ENCODE measurements around the gene KLHL42.
"Not testable (repeated sequence)": the region's sequence is repeated elsewhere in the genome, so short reads cannot be mapped to it uniquely, and the experiment has no call there.

The KLHL42 gene

DNA sequence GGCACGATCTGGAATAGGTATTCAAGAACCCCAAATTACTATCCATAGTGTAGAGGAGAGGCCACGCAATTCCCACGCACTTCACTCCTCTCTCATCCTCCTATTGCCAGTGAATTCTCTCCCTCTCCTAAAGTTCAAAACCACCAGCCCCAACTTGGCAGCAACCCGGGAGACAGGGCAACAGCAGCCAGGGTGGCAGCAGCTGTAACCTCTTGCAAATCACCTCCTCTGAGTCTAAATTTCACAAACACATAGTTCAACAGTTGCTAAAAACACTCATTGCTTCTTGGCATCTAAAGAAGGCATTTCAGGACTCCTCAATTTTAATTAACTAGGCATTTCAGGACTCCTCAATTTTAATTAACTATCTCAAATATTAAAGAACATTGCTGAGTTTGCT is 37.7 kb downstream of the KLHL42 start:
- no peak for DNase-seq (ENCODE audit: low spot score)

DNA sequence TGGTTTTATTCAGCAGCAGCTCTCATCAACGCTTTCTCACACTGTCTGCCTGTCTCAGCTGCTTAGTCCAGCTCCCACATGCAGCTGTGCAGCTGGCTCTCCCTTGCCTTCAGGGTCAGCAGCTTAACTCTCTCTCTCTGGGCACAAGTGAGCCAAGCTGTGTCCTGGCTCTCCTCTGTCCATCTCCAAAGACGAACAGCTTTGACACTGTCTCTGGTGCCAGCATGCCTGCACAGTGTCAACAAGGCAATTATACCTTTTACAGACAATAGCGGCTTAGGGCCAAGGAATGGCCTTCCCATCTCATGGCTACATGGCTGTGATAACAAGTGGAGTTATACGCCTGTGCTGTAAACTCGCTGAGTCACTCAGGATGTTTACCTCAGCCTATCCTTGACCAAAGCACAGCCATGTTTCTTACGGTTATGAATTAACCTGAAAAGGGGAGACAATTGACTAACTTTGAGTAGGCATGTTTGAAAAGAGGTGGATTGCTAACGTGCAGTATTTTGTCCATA is 38.4 kb downstream of the KLHL42 start:
- DNase-seq (ENCODE audit: low spot score), result no peak

DNA sequence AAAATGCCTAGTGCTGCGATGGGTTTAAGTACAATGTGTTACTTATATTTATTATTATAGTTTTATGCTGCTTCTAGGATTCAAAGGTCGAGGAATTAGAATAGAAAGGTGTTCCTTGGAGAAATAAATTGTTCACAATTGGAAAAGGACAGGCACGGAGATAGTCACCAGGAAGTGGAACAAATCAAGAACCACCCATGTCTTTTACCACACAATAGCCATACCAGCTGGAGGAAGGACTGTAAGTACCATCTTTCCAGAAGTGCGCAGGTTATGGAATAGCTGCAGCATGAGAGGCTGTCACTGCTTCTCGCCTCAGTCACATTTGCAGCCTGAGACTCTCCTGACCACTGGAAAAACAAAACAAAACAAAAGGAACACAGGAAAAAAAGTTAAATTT is 40.5 kb downstream of the KLHL42 start:
- no peak for DNase-seq (ENCODE audit: low spot score)

- peak; percentile 84 for DNase-seq (ENCODE audit: low spot score)
Measured at GRCh38 chr12:27821259-27821973, 41.4 kb downstream of the KLHL42 start.

DNA sequence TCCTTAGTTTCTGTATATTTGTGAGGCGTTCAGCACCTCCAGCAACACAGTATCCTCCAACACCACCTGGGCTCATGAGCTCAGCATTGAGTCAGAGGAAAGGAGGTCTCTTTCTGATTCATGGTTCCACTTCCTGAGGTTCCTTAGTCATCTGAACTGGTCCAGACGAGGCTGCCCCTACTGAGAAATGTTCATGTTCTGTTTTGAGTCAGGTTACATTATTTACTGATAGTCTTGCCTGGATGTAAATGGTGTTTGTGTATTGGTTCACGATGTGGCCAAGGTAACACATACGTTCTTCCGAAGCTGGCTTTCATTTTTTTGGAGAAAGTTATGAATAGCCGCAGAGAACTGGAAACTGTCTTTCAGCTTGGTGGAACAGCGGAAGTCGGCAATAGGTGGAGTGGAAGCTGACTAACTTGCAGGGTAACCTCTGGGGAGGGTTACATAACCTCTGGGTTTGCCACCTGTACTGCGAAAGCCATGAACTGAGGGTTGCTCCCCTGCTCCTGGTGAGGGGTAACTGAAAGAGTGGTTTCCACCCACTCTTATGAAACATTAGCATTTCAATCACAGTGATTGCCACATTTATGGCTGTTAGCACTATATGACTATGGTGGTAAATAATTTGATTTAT is 42.2 kb downstream of the KLHL42 start:
- peak; percentile 88 for DNase-seq (ENCODE audit: low spot score)

DNA sequence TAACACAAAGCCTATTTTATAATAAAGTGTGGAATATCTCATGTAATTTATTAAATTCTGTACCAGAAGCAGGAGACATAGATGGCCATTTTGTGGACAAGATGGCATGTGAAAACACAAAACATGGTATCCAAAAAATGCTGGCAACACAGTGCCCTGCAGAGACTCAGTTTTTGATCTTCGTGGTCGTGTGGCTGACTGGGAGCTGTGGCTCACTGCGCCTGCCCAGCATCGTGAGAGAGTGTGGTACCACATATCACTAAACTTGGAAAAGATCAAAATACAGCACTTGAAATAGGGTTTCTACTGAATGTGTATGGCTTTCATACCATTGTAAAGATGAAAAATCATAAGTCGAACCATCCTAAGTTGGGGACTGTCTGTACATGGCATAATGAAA is 43.0 kb downstream of the KLHL42 start:
- DNase-seq (ENCODE audit: low spot score), result no peak

DNA sequence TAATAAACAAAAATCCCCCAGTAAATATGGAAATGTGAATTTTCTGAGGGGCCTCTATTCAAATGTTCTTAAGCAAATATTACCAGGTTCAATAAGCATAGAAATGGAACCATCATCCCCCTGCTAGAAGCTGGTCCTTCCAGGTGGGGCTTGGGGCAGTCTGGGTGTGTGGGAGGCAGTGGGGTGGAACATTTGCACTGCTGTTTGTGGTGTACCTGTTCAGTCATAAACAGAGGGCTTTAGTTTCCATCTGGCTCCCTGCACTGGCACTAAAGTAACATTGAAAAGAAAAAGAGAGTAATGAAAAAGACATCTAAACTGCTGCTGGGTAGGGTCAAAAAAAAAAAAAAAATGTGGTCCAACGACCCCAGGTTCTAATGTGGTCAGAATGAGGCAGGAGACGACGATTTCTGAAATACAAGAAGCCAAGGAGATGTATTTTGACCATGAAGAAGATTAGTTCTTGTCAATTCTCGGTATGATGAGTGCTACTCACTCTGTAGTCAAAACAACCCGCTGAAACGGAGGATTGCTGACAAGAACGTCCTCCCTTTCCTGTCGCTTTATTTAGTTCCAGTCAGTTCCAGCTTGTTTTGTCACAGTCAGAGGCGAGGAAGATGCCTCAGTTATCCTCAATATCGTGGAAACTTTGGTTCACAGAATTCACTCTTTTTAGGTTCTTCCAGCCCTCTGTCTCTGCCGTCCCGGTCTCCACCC is 44.3 kb downstream of the KLHL42 start:
- peak; percentile 46 for DNase-seq (ENCODE audit: low spot score)

- peak; percentile 11 for DNase-seq (ENCODE audit: low spot score)
Measured at GRCh38 chr12:27826076-27826475, 46.0 kb downstream of the KLHL42 start.

DNA sequence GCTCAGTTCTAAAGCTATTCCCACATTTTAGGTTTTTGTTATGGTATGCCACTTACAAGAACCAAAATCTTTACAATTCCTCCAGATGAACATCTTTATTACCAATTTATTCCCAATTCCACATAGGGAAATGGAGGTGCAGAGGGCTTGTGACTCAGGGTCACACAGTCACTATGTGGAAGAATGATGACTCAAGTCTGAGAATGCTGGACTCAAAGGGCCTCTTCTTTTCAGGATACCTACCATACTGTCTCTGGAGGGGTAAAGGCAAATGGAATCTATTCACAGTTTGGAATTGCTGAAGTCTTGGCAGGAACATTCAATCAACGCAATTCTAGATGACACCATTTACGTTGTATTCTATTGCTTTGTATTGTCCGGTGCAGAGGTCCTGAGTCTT is 48.2 kb downstream of the KLHL42 start:
- DNase-seq (ENCODE audit: low spot score), result no peak

DNA sequence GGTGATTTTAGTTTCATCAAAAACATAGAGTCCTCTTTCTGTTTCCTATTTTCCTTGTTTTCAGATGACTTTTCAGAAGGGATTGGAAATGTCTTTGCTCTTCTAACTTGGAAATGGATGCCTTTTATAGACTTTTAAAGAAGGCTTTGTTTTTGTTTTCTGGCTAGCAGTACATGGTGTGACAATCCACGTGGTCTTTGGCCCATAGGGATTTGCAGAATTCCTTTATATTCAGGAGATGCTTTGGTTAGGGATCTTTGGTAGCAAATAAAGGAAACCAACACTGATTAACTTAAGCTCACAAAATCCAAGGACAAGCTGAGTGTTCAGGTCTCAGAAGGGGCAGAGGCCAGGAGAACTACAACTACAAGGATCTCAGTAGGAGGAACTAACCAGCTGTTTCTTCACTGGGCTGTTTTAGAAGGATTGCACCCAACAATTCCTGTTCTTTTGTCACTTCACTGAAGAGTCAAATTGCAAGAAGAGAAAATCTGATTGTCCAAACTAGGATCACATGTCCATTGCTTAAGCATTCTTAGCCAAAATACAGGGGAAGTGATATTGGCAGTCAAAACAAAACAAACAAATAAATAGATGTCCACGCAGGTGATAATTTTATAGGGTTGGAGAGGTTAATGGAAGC is 58.6 kb downstream of the KLHL42 start:
- DNase-seq (ENCODE audit: low spot score), result no peak

DNA sequence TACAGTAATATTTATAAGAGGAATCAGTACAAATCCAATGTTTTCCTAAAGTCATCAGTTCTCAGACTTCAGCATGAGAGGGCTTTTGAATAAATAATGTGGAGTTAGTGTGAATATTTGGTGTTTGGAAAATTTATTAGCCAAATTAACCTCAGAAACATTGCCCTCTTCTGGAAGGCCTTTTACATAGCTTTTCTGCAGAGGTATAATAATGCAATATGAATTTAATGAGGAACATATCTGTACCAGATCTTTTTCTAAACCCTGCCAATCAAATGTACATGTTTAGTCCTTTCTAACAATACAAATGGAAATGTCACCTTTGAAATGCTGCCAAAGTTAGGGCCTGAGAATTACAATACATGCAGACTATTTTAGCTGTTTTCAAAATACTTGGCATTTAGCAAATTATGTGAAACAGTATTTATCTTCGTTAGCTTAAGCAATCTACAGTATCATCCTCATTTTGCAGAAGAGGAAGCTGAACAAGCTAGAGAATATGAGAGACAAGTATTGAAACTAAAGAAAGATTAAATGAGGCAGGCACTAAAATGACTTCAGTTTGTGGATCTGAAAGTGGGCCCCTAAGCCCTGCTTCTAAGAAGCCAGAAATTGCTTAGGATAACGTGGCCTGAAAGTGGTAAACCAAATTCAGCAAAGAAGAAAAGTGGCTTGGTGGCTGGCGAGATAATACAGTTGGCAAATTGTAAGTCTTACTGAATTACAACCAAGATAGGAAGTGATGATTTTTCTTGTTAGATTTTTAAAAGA is 60.4 kb downstream of the KLHL42 start:
- DNase-seq (ENCODE audit: low spot score), result no peak

DNA sequence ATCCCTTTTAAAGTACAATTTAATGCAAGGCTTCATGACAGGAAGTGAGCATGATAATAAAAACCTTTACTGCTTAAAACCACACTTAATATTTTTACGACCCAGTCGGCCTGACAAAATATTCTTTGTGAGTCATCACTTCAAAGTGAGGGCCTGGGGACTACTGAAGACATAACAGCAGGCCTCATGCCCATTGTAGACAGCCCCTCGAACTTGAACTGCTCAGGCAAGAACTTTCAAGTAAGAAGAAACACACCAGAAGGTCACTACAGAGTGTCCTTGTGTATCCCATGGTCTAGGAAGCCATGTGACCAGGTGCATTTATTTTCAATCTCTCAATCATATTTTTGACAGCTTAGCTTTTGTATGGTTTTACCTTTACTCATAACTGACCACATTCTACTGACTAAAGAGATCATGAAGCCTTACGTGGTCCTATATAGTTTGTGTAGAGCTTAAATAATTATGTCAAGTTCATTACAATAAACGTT is 61.4 kb downstream of the KLHL42 start:
- DNase-seq (ENCODE audit: low spot score), result peak; percentile 15

DNA sequence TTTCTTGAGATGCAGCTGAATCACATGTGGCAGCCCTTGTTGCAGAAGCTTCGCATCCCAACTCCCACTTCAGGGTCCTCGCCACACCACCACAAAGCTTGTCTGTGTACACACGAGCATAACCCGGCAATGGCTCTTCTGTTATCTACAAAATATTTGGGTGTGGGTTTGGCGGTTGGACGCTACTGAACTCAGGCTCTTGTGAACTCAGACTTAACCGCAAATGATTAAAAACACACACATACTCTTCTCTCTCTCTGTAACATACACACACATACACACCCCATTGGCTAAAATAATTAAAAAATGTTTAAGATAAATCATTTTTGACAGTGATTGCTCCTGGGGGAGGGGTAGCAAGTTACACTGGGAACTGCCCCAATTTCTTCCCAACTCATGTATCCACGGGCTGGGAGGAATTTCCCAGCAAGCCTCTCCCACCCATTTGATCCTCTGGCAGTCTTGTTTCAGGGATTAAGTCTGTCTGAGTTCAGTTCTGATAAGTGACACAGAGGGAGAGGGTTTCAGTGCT is 63.7 kb downstream of the KLHL42 start:
- no peak for DNase-seq (ENCODE audit: low spot score)

DNA sequence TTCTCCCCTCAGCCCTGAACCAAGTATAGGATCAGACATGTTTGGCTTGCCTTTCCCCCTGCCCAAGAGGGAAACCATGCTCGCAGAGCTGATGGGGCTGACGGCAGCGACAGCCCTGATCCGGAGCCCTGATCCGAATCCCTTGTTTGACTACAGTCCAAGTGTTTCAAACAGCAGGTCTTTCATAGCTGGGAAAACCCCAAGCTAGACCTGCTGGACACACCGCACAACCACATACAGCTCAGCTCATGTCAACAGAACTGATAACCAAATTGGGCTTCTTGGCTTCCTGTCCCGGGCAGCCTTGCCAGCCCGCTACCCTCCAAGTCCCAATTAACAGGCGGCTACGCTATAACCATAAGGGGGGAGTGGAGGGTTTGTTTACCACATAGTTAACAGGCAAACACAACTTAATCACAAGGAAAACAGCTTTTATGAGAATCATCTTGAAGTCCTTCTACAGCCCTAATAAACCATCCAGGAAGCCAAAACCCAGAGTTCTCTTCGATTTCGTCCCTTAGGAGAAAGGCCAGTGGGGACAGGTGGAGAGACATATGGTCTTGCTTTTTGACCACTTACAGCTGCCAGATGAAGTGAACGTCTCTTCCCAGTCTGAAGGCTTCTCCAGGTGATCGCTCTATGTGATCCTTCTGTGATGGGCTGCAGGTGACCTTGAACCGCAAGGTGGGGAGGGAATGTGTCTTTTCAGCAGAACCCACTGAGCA is 64.5 kb downstream of the KLHL42 start:
- no peak for DNase-seq (ENCODE audit: low spot score)

- no peak for DNase-seq (ENCODE audit: low spot score)
Measured at GRCh38 chr12:27845187-27845586, 65.2 kb downstream of the KLHL42 start.

DNA sequence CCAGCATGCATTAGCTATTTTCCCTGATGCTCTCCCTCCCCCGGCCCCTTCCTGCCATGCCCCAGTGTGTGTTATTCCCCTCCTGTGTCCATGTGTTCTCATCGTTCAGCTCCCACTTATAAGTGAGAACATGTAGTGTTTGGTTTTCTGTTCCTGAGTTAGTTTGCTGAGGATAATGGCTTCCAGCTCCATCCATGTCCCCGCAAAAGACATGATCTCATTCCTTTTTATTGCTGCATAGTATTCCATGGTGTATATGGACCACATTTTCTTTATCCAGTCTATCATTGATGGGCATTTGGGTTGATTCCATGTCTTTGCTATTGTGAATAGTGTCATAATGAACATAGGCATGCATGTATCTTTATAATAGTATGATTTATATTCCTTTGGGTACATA is 65.7 kb downstream of the KLHL42 start:
- not testable (repeated sequence) for DNase-seq (ENCODE audit: low spot score)

DNA sequence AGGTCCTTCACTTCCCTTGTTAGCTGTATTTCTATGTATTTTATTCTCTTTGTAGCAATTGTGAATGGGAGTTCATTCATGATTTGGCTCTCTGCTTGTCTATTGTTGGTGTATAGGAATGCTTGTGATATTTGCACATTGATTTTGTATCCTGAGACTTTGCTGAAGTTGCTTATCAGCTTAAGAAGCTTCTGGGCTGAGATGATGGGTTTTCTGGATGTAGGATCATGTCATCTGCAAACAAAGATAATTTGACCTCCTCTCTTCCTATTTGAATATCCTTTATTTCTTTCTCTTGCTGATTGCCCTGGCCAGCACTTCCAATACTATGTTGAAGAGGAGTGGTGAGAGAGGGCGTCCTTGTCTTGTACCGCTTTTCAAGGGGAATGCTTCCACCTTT is 67.3 kb downstream of the KLHL42 start:
- not testable (repeated sequence) for DNase-seq (ENCODE audit: low spot score)

GRCh38 chr12:27851311-27851710 is 71.3 kb downstream of the KLHL42 start:
- no peak for DNase-seq (ENCODE audit: low spot score)

DNA sequence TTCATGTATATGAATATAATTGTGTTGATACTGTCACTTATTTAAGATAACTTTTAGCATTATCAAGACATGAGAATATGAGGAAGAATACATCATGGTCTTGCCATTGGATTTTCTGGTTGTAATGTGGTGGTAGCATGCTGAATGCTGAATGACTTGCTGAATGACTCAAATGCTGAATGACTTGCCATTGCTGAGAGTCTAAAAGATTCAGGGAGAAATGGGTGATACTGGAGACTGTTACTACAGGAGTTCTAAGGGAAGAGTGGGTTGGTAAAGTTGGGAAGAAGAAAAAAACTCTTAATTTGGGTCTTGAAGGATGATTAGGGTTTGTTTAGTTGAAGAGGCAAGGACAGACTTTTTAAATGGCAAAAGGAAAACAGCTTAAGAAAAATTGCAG is 72.1 kb downstream of the KLHL42 start:
- no peak for DNase-seq (ENCODE audit: low spot score)
